DMS53 treated with DMSO at 0.1 percent for 48 hours (cell line): ENCODE results near the gene BMPER.

ENCODE experiments used
- DNase-seq: peaks from one replicate; lab custom pipeline; 2025; ENCODE audit not compliant: unreplicated experiment; lab: John Stamatoyannopoulos, UW

BMPER gene

DNA sequence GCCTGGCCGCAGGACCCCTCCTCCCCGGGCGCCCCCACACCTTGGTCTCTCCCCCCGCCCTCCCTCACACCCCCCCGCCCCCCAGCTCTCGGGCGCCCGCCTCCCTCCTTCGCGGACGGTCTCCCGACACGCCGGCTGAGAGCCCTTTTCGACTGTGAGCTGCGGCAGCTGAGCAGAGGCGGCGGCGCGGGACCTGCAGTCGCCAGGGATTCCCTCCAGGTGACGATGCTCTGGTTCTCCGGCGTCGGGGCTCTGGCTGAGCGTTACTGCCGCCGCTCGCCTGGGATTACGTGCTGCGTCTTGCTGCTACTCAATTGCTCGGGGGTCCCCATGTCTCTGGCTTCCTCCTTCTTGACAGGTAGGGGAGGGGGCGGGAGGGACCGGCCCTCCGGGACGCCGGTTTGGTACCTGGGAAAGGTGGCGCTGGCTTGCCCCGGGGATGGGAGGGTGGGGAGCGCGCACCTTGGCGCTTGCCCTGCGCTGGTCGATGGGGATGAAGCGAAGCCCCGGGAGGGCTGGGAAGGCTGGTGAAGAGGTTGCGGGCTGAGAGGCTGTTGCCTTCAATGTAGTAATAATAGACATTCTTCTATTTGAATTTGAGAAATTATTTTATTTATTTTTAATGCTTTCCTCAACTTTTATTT lies at the start of gene BMPER:
TSS of gene BMPER (plus strand) at position 151 of the 644 bp plus-strand sequence. CDS start at position 226, 75 bp downstream.
- peak; percentile 75 for DNase-seq

DNA sequence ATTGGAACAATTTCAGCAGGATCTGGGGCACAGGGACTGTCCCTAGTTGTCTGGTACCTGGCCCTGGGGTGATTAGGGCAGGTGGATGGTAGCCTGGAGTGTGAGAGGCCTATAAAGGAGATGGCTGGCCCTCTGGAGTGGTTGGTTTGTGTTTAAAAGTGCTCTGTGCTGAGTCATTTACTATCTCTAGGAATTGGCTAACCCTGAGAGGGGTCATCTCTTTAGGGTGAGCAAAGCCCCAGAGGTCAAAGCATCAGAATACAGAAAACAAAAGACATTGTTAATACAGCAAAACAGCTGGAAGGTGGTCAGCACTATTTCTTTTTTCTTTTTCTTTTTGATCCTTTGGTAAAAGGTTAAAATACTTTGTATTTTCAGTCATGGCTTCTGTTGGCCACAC lies 43.4 kb upstream of the BMPER start:
- DNase-seq, result no peak

DNA sequence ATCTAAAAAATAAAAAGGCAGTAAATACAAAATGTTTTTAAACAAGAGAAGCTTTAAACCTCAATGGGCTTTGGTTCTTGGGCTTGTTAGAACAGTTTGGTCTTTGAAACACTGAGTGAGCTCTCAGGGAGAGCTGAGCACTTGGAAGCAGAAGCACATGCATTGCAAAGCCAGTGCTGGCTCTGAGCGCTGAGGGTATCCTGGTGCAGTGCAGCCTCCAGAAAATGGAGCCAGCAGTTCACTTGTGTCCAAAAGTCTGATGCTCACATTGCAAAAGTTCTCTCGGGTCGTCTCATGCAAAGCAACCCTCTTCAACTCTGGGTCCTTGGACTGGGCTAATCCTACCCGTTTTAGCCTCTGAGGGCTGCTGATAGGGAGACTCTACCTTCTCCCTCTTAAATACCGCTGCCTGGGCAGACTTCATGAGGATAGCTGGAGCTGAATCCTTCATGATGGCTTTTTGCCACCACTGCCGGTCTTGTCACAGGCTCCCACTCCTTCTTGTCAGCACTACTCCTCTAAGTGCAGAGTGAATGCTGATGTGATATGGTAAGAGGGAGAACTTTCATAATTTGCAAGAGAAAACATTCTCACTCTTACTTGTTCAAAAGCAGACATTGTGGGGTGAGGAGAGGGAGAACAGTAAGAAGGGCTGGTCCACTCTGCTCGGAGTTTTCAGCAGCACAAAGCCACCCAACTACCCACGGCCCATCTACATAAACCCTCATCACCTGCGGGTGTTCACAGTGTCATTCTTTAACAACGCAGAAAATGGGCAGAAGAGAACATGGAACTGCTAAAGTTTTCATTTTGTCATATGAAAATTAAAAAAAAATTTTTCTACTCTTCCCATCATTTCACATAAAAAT lies 42.2 kb upstream of the BMPER start:
- DNase-seq, result no peak

DNA sequence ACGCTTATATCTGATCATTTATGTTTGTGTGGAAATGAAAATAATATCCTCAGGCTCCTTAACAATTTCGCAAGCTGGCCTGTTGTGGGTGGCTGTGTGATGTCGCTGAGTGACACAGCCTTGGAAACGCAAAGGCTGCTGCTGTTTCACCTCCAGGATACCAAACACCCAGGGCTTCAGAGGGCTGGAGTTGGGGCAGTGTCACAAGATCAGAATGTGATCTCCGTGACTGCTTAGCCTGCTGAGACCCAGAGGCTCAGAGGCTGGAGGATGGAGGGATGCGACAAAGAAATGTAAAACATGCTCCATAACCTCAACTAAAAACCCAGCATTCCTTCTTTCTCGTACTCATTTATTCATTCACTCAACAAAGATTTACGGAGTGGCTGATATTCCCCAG lies 37.2 kb upstream of the BMPER start:
- DNase-seq, result no peak

DNA sequence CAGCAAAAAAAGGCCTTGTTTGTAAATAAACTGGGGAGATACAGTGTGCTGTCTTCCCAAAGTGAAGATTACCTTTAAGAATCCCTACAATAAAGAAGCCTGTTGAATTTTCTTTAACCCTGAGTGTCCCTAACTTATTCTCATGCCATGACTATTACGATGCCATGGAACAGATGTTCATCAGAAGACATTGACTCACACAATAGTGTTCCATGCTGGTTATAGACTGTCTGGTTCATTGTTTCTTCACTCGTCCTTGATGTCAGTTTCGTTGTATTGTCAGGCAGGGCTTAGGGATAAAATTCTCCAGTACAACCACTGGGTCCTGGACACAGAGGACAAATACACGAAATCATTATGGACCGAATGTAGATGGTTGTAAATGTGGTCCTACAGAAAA lies 36.2 kb upstream of the BMPER start:
- no peak for DNase-seq

- no peak for DNase-seq
Measured at GRCh38 chr7:33870120-33870519, 35.2 kb upstream of the BMPER start.

- DNase-seq, result no peak
Measured at GRCh38 chr7:33872870-33873269, 32.5 kb upstream of the BMPER start.

- no peak for DNase-seq
Measured at GRCh38 chr7:33873518-33873917, 31.8 kb upstream of the BMPER start.

DNA sequence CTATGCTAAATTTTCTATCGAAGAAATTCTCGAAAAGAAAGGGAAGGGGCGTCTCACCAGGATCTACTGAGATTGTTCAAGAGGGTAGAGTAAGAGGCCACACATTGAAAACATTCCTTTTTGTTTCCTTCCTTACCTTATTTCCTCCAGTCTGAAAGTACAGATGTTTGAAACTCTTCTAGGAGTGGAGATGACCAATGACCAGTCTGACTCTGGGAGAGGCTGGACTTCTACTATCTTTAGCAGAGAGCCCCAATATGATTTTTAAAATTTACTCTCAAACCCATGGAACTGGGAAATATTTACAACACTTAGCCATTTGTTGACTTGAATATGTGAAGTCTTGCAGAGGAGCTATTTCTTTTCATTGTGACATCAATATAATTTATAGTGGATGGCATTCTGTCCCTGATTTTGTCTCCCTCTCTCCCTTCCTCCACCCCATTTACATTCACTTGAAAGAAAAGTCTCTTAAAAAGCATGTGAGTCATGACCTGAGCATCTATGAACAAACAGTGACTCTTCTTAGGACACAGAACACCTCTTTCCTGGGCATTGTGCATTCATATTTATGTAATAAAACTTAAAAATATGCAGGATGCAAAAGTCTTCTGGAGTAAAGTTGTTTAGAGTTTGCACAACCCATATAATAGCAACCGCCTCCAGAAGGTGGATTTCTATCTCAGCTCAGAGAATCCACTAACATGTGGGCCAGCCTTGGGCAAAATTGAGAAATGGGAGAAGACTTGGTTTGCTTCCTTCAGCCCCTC lies 31.2 kb upstream of the BMPER start:
- DNase-seq, result no peak

GRCh38 chr7:33874943-33875342 lies 30.4 kb upstream of the BMPER start:
- no peak for DNase-seq

- DNase-seq, result no peak
Measured at GRCh38 chr7:33876596-33877274, 28.6 kb upstream of the BMPER start.

DNA sequence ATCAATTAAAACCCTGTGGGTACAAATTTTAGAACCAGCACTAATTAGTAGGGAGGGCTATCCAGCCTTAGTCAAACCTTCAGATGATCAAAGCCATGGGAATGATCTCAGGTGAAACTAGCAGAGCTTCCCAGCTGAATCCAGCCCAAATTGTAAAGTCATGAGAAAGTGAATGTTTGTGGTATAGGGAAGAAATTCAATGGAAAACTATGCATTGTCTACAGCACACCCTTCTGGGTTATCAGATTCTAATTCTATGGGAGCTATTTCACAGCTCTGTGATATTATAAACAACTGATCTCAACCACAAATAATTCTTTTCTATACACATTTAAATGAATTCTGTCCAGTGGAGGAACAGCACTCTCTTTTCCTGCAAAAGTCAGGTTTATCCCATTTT lies 24.6 kb upstream of the BMPER start:
- no peak for DNase-seq

- no peak for DNase-seq
Measured at GRCh38 chr7:33881316-33881715, 24.0 kb upstream of the BMPER start.

- DNase-seq, result no peak
Measured at GRCh38 chr7:33882040-33882837, 23.1 kb upstream of the BMPER start.

DNA sequence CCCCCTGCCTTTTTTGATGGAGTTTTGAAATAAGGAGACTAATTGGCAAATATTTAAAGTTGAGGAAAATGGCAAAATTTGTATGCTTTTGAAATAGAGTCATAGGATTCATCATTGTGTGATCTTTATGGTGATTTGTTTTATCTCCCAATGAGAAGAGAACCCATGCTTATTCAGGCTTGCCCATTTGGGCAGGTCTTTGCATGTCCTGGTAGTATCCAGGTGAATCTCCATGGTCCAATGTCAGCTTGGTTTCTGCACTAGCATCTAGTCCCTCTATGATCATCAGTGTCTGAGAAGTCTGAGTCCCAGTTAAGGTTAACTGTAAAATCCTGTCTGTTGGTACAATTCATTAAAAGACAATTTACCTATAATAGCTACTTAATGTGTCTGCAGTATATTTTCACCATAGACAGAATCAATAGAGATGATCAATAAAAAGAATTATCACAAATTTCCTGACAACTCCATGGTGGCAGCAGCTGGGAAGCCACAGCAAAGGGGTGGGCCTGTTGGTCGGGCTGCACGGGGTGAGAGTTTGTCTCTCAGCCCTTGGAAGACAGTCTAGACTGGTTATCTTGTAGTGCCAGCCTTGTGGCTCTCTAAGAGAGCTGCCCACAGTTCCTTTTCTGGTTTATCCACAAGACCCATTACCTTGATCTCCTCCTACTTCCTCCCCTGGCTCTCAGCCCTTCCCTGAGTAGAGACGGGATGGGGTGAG lies 22.2 kb upstream of the BMPER start:
- no peak for DNase-seq

GRCh38 chr7:33883671-33883965 lies 21.7 kb upstream of the BMPER start:
- DNase-seq, result peak; percentile 97

DNA sequence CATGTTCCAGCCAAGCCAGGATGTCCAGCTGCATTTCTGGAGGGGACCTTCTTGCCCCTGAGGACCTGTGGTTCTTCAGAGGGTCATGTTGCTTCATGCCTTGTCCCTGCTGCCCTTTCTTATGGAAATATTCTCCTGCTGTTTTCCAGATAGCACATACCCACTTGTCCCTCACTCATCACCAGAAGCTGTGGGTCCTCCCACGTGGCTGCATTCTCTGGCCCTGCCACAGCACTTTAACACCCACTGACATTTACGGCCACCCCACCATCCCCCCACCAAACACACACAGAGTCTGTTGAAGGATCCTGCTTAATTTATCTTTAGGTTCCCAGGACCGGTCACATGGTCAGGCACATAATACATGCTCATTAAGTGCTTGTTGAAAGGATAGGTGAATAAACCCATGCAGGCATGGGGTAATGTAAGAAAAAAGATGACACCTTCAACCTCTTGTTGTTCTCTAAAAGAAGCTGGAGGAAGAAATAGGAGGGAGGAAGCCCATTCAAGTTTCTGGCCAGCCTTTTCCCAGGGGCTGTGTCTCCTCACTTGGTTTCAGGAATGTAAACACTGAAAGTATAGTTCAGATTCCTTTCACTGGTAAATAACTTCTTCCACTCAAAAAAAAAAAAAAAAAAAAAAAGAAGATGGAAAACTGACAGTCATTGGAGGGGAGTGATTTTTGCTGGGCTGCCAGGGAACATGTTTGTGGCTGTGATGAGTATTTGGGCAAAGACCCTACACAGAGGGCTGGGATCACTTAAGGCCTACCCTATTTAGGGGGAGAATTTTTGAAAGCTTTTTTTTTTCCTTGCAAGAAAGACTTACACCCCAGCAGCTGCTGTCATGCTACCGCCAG lies 19.8 kb upstream of the BMPER start:
- DNase-seq, result no peak

DNA sequence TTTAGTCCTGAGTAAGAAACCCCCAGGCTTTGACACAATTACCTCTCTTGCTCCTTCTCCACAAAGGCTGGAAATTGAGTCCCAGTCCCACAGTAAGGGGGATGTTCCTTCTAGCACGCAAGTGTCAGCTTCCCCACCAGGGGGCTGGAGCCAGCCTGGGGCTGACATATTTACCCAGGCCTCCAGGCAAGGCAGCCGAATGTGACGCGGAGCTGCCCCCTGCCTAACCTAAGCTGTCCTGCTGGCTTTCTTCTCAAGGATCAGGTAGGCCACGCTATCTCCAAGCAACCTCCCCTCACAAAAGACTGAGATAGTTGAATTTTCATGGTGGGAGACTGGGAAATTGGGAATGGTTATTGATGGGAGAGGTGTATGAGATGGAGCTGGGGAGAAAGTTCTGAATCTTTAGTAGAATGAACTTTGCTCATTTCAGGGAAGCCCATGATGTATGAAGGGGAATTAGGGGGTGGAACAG lies 19.2 kb upstream of the BMPER start:
- no peak for DNase-seq
